Neuronal stem cell (in vitro differentiated cells): ENCODE data around the gene FAM107B.

Experiments used
- DNase-seq: peaks from one replicate; pipeline ENCODE4 v3.0.0-alpha.2; 2013; ENCODE audit warnings: low spot score
- H2AFZ ChIP-seq: one replicate; pipeline ENCODE4 v1.6.1; 2013; ENCODE audit warnings: mild to moderate bottlenecking, low read length, inconsistent platforms
- H2AK5ac ChIP-seq: 2 replicates; pipeline ENCODE4 v1.6.1; 2013; ENCODE audit warnings: low read depth, mild to moderate bottlenecking, inconsistent platforms, low read length, moderate library complexity, mixed read lengths
- H2BK120ac ChIP-seq: 2 replicates; pipeline ENCODE4 v1.6.1; 2013; ENCODE audit warnings: low read depth, mild to moderate bottlenecking, inconsistent platforms, low read length, moderate library complexity, mixed read lengths
- H2BK12ac ChIP-seq: one replicate; pipeline ENCODE4 v1.6.1; 2013; ENCODE audit warnings: low read length, inconsistent platforms
- H2BK15ac ChIP-seq: 2 replicates; pipeline ENCODE4 v1.6.1; 2013; ENCODE audit warnings: mild to moderate bottlenecking, low read length, inconsistent platforms, mixed read lengths
- H2BK5ac ChIP-seq: one replicate; pipeline ENCODE4 v1.6.1; 2013; ENCODE audit warnings: inconsistent platforms, mild to moderate bottlenecking, low read length, moderate library complexity
- H3K14ac ChIP-seq: one replicate; pipeline ENCODE4 v1.6.1; 2013; ENCODE audit warnings: low read length, inconsistent platforms
- H3K18ac ChIP-seq: 2 replicates; pipeline ENCODE4 v1.6.1; 2013; ENCODE audit warnings: low read length, inconsistent platforms
- H3K23ac ChIP-seq: 2 replicates; pipeline ENCODE4 v1.6.1; 2013; ENCODE audit warnings: low read depth, mild to moderate bottlenecking, mixed read lengths, low read length, inconsistent platforms; ENCODE audit not compliant: poor library complexity
- H3K27ac ChIP-seq: replicated peaks from 3 replicates; pipeline ENCODE4 v1.5.1; 2013; ENCODE audit warnings: low read length, inconsistent platforms
- H3K27me3 ChIP-seq, 3 experiments: 2 replicates each; pipeline ENCODE4 v1.6.1; 2013; ENCODE audit warnings: low read length in 3 of 3, mild to moderate bottlenecking in 2 of 3, inconsistent platforms in 1 of 3, low read depth in 1 of 3, mixed read lengths in 1 of 3, moderate library complexity in 1 of 3; ENCODE audit not compliant: control insufficient read depth in 3 of 3, insufficient read depth in 3 of 3
- H3K36me3 ChIP-seq, 2 donors: replicated peaks in 1 of 2; 2 replicates each; pipeline ENCODE4 v1.6.1; 2013; ENCODE audit warnings: low read length in 2 of 2; ENCODE audit not compliant: control insufficient read depth in 2 of 2, insufficient read depth in 2 of 2
- H3K4ac ChIP-seq: 2 replicates; pipeline ENCODE4 v1.6.1; 2013; ENCODE audit warnings: inconsistent platforms, mild to moderate bottlenecking, low read length, moderate library complexity
- H3K4me1 ChIP-seq, 2 donors: 1 replicate in 1 of 2; 2 replicates in 1 of 2; pipeline ENCODE4 v1.6.1; 2013; ENCODE audit warnings: low read length in 2 of 2, low read depth in 1 of 2; ENCODE audit not compliant: control insufficient read depth in 2 of 2, insufficient read depth in 1 of 2
- H3K4me2 ChIP-seq: one replicate; pipeline ENCODE4 v1.6.1; 2013; ENCODE audit warnings: mild to moderate bottlenecking, low read length, inconsistent platforms; ENCODE audit not compliant: insufficient read depth, poor library complexity, severe bottlenecking
- H3K4me3 ChIP-seq, 2 donors: 2 replicates each; pipeline ENCODE4 v1.5.1; 2013; ENCODE audit warnings: low read length in 2 of 2, mild to moderate bottlenecking in 2 of 2, inconsistent platforms in 1 of 2, moderate library complexity in 1 of 2
- H3K79me1 ChIP-seq: one replicate; pipeline ENCODE4 v1.6.1; 2013; ENCODE audit warnings: low read depth, mild to moderate bottlenecking, inconsistent platforms, low read length, moderate library complexity
- H3K9ac ChIP-seq: one replicate; pipeline ENCODE4 v1.6.1; 2013; ENCODE audit warnings: mild to moderate bottlenecking, low read depth, low read length, inconsistent platforms; ENCODE audit not compliant: poor library complexity
- H3K9me3 ChIP-seq, 2 donors: replicated peaks in 1 of 2; 2 replicates each; pipeline versions ENCODE3 to v1.6.1; 2013; ENCODE audit warnings: low read length in 2 of 2, mild to moderate bottlenecking in 2 of 2, inconsistent platforms in 1 of 2, low read depth in 1 of 2, mixed read lengths in 1 of 2, moderate library complexity in 1 of 2; ENCODE audit not compliant: control insufficient read depth in 2 of 2, insufficient read depth in 1 of 2
- H4K8ac ChIP-seq: one replicate; pipeline ENCODE4 v1.6.1; 2013; ENCODE audit warnings: low read depth, mild to moderate bottlenecking, inconsistent platforms, low read length, moderate library complexity
- H4K91ac ChIP-seq: one replicate; pipeline ENCODE4 v1.6.1; 2013; ENCODE audit warnings: low read length, low read depth, mild to moderate bottlenecking, inconsistent platforms; ENCODE audit not compliant: poor library complexity
- WGBS, 2 donors: extraction: QIAGEN DNeasy Blood & Tissue Kit; methylation state at CpG; one replicate each; pipeline ENCODE4 v1.1.7; 2013; ENCODE audit warnings: missing lambda C conversion rate in 2 of 2, mixed read lengths in 1 of 2; ENCODE audit not compliant: insufficient read length in 2 of 2, insufficient replicate concordance in 1 of 2; ENCODE audit errors: extremely low coverage in 2 of 2; 5-methylcytosine and 5-hydroxymethylcytosine counted together

Gene FAM107B

DNA sequence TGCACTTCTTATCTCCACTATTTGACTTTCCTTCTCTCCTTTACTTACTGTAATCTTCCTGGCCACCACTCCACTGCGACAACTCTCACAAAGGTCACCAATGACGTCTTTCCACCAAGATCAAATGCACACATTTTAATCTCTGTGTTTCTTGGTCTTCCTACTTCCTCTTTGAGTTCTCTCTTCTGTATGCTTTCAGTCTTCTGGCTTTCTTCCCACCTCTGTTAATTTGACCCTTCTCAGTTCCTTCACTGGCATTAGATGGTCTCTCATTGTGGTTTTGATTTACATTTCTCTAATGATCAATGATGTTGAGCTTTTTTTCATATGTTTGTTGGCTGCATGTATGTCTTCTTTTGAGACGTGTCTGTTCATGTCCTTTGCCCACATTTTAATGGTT is 31.9 kb downstream of the FAM107B start:
- Histone ChIP-seq H2BK5ac (no peak overlapping the region), H3K18ac (no peak overlapping the region), H3K79me1 (no peaks in the 10 kb centered on the region), H2BK12ac (no peak overlapping the region), H3K23ac (no peak overlapping the region), H3K4me2 (no peak overlapping the region), H2AFZ (no peak overlapping the region), H2AK5ac (no peak overlapping the region), H3K36me3 (no peaks in the 10 kb centered on the region), H3K9ac (no peak overlapping the region), H3K9me3 (no peaks in the 10 kb centered on the region), H3K4me3 (no peak overlapping the region), H2BK15ac (no peak overlapping the region), H3K4ac (no peak overlapping the region), H3K27ac (no peak overlapping the region), H3K4me1 (no peaks in the 10 kb centered on the region), H4K8ac (no peak overlapping the region), H3K14ac (no peak overlapping the region), H4K91ac (no peak overlapping the region), H2BK120ac (no peak overlapping the region), H3K27me3 (peaks cover 0 to 4% (median 0%) of the 10 kb centered on the region in 3 experiments)
- WGBS, 2 donors, result no CpG with 5 or more reads among the region's 3 CpGs
- DNase-seq, result no peak

DNA sequence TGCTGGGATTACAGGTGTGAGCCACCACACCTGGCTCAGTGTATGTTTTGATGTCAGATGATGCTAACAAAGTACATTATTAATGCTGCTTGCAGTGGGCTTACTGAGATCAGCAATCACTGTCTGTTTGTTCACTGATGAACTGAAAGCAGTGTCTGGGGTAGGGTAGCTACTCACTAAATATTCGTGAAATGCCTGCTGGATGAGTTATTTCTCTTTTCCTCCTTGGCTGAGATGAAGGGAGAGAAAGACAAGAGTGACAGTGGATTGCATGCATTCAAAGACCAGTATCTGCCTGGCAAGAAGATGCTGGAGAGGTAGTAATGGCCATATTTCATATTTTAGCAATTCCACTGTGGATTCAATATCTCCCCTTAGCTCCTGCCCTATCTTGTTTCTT is 32.3 kb downstream of the FAM107B start:
- Histone ChIP-seq H3K9ac (no peak overlapping the region), H3K9me3 (no peaks in the 10 kb centered on the region), H2BK5ac (no peak overlapping the region), H4K8ac (no peak overlapping the region), H3K4ac (no peak overlapping the region), H3K4me2 (no peak overlapping the region), H3K4me3 (no peak overlapping the region), H3K27ac (no peak overlapping the region), H3K4me1 (no peaks in the 10 kb centered on the region), H4K91ac (no peak overlapping the region), H3K18ac (no peak overlapping the region), H2BK12ac (no peak overlapping the region), H3K14ac (no peak overlapping the region), H2AFZ (no peak overlapping the region), H3K36me3 (no peaks in the 10 kb centered on the region), H3K27me3 (peaks cover 0 to 4% (median 0%) of the 10 kb centered on the region in 3 experiments), H2AK5ac (no peak overlapping the region), H3K79me1 (no peaks in the 10 kb centered on the region), H3K23ac (no peak overlapping the region), H2BK15ac (no peak overlapping the region), H2BK120ac (no peak overlapping the region)
- WGBS, 2 donors, result no CpG with 5 or more reads among the region's 1 CpG
- DNase-seq, result no peak

DNA sequence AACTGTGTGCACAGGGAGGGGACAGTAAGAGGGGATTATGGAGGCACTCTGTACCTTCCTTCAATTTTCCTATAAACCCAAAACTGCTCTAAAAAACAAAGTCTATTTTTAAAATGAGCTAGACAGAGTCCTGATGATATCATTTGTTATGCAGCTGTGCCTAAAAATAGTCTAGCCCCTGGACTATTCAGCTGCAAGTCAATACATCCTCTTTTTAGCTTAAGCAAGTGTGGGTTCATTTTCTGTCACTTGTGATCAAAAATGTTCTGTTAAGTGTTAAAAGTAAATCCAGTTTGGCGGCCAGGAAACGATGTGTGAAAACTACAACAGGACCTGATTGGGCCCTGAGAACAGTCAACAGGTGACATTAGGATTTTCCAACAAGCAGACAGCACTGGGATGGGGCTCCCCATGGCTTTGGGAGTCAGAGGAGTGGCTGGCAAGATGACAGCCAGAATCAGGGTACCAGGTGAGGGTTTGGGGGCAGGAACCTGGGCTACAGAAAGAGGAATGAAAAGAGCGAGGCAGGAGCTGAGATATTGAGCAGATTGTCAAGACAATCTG is 33.9 kb downstream of the FAM107B start:
- no CpG with 5 or more reads among the region's 3 CpGs for WGBS, 2 donors
- H3K18ac ChIP-seq, result no peak overlapping the region
- H3K27ac ChIP-seq, result no peak overlapping the region
- no peak overlapping the region for H3K4me2 ChIP-seq
- H3K14ac ChIP-seq, result no peak overlapping the region
- H3K4ac ChIP-seq, result no peak overlapping the region
- no peak for DNase-seq
- no peak overlapping the region for H3K23ac ChIP-seq
- no peak overlapping the region for H4K91ac ChIP-seq
- H4K8ac ChIP-seq, result no peak overlapping the region
- H3K9me3 ChIP-seq, result no peaks in the 10 kb centered on the region
- peaks cover 0 to 2% of the 10 kb centered on the region in 2 donors for H3K4me1 ChIP-seq
- H2BK5ac ChIP-seq, result no peak overlapping the region
- H2BK12ac ChIP-seq, result no peak overlapping the region
- H3K27me3 ChIP-seq, result peaks cover 0 to 8% (median 0%) of the 10 kb centered on the region in 3 experiments
- no peaks in the 10 kb centered on the region for H3K36me3 ChIP-seq
- no peak overlapping the region for H2AFZ ChIP-seq
- no peak overlapping the region for H2BK120ac ChIP-seq
- H3K9ac ChIP-seq, result no peak overlapping the region
- no peak overlapping the region for H2AK5ac ChIP-seq
- H3K4me3 ChIP-seq, result no peak overlapping the region
- H2BK15ac ChIP-seq, result no peak overlapping the region
- no peaks in the 10 kb centered on the region for H3K79me1 ChIP-seq

DNA sequence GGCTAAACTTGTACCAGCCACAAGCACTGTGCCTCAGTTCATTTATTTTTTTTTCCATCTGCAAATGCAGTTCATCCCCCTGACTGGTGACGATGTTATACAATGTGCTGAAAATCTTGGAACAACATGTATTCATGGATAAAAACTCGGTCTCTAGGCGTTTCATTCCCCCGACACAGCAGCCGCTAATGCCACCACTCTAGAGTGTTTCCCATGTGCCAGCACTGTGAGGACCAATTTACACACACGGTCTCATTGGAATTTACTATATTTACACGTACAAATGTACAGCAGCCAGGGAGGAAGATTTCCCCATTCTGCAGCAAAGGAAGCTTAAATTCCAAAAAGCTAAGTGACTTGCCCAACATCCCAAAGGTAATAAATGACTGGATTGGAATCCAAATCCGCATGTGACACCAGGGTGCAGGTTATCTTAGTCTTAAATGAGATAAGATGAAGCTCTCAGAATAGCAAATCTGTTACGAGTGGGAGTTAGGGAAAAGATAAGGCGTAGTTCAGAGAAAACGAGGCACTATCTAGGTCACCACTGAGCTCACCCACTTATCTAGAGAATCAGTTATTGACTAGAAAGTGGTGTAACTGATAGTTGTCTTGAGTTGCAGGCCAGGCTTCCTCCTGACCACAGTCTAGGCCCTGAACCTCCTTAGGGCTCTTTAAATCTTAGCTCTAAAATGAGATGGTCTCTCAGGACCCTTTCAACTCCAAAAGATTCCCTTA is 36.7 kb downstream of the FAM107B start:
- Histone ChIP-seq H3K4me2 (no peak overlapping the region), H2BK120ac (no peak overlapping the region), H2AFZ (no peak overlapping the region), H4K8ac (no peak overlapping the region), H2BK5ac (no peak overlapping the region), H2BK15ac (no peak overlapping the region), H4K91ac (no peak overlapping the region), H3K4ac (no peak overlapping the region), H3K14ac (no peak overlapping the region), H3K27ac (no peak overlapping the region), H3K36me3 (no peaks in the 10 kb centered on the region), H2BK12ac (no peak overlapping the region), H3K4me1 (peaks cover 0 to 2% of the 10 kb centered on the region in 2 donors), H3K18ac (no peak overlapping the region), H3K9ac (no peak overlapping the region), H3K4me3 (no peak overlapping the region), H2AK5ac (no peak overlapping the region), H3K27me3 (peaks cover 0 to 8% (median 0%) of the 10 kb centered on the region in 3 experiments), H3K9me3 (no peaks in the 10 kb centered on the region), H3K23ac (no peak overlapping the region), H3K79me1 (no peaks in the 10 kb centered on the region)
- WGBS, 2 donors, result no CpG with 5 or more reads among the region's 11 CpGs
- no peak for DNase-seq
